AG04449 (cell line): Measurements from ENCODE around the gene MEG3.

ENCODE experiments used
- CTCF ChIA-PET: fragments of 350-600 bp; formaldehyde crosslinking; extraction: SDS; loops from one replicate; lab custom pipeline; 2021; ENCODE audit warnings: antibody characterized with exemption; lab: Yijun Ruan, JAX
- POLR2A ChIA-PET: fragments of 400-600, 350-600 bp; formaldehyde crosslinking; extraction: SDS; loops from one replicate; lab custom pipeline; 2020; ENCODE audit warnings: antibody characterized with exemption, inconsistent platforms; lab: Yijun Ruan, JAX
- DNase-seq: peaks from one replicate; pipeline ENCODE4 v3.0.0-alpha.2; 2010; ENCODE audit warnings: low read depth, low spot score
- H3K4me3 ChIP-seq: 2 replicates; pipeline ENCODE4 v1.5.1; 2011; ENCODE audit warnings: low read depth, mild to moderate bottlenecking, control low read depth, low read length
- TF ChIP-seq, protein P1 (sequence below): IDR thresholded peaks from one replicate; pipeline ENCODE4 v1.5.1; 2011; ENCODE audit warnings: mild to moderate bottlenecking, moderate library complexity, low read length, control low read depth, inconsistent platforms; ENCODE audit not compliant: insufficient read depth; ENCODE audit errors: missing control alignments

Gene MEG3

DNA sequence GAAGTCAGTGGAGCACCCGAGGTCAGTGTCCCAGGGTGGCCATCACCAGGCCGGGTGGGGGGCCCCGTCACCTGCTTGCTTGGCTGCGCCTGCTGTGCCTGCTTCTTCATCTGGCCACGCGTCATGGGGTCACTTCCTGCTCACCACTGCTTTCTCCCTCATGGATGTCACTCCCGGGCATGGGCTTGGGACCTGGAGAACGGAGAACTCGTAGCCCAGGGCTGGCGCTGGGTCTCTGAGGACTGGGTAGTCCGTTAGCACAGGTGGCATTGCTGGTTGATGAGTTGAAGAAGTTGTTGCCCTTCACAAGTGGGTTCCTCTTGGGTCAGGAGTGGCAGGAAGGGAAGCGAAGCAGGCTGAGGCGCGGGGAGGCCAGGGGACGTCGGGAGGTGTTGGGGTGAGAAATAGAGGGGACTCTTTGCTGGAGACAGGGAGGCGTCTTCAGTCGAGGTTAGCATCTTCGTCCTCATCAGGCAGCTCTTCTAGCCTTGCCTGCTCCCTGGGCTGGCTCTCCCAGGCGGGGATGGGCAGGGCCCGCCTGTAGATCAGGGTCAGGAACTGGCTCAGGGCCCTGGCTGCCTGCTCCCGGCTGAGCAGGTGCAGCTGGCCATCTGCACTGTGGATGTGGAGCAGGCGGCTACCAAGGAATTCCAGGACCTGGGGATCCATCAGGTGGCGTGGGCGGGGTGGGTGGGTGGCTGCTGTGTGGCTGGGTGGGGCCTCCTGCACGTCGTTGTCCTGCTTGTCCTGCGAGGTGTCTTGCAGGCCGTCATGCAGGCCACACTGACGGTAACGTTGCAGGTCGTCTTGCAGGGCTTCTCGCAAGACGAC is 54.6 kb downstream of the MEG3 start:
- CTCF ChIA-PET: no interaction called here
- TF ChIP-seq, protein P1, sequence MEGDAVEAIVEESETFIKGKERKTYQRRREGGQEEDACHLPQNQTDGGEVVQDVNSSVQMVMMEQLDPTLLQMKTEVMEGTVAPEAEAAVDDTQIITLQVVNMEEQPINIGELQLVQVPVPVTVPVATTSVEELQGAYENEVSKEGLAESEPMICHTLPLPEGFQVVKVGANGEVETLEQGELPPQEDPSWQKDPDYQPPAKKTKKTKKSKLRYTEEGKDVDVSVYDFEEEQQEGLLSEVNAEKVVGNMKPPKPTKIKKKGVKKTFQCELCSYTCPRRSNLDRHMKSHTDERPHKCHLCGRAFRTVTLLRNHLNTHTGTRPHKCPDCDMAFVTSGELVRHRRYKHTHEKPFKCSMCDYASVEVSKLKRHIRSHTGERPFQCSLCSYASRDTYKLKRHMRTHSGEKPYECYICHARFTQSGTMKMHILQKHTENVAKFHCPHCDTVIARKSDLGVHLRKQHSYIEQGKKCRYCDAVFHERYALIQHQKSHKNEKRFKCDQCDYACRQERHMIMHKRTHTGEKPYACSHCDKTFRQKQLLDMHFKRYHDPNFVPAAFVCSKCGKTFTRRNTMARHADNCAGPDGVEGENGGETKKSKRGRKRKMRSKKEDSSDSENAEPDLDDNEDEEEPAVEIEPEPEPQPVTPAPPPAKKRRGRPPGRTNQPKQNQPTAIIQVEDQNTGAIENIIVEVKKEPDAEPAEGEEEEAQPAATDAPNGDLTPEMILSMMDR: no peak
- no peak for DNase-seq
- POLR2A ChIA-PET: no interaction called here
- no peak overlapping the region for H3K4me3 ChIP-seq

- TF ChIP-seq, protein P1: no peak
- no peak for DNase-seq
- CTCF ChIA-PET: no interaction called here
- H3K4me3 ChIP-seq: no peak overlapping the region
- POLR2A ChIA-PET: no interaction called here
These were observed 55.5 kb downstream of the MEG3 start for GRCh38 chr14:100881211-100882025.

DNA sequence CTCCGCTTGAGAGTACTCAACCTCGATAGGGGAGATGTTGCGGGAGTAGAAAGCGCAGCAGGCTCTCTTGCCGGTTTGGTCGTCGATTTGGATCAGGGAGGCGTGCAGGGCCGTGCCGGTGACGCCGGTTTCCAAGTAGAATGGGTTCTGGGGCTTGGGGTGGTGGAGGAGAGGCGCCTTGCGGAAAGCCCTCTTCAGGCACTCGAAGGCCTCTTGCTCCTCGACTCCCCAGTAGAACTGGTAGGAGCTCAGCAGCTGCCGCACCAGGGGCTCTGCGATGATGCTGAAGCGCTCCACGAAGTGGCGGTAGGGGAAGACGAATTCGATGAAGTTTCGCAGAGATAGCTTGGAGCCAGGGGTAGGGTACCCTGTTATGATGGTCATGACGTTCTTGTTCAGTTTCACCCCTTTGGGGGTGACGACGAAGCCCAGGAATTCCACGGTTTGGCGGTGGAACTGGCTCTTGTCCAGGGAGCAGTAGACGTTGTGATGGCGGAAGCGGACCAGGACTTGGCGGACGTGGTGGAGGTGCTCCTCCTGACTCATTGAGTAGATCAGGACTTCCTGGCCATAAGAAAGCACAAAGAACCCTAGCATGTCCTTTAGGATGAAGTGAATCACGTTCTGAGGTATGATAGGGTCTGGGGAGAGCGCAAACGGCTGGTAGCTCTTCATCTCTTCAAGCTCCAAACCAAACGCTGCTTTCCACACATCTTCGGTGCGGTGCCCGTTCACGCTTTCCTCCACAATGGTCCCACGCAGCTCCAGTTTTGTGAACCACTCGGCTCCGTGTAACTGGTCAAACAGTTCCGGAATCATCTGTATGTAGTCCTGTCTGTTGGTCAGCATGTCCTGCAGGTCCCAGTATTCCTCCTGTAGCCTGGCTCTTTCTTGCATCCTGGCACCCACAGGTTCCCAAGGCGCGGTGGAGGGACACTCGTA is 56.4 kb downstream of the MEG3 start:
- CTCF ChIA-PET: no interaction called here

DNA sequence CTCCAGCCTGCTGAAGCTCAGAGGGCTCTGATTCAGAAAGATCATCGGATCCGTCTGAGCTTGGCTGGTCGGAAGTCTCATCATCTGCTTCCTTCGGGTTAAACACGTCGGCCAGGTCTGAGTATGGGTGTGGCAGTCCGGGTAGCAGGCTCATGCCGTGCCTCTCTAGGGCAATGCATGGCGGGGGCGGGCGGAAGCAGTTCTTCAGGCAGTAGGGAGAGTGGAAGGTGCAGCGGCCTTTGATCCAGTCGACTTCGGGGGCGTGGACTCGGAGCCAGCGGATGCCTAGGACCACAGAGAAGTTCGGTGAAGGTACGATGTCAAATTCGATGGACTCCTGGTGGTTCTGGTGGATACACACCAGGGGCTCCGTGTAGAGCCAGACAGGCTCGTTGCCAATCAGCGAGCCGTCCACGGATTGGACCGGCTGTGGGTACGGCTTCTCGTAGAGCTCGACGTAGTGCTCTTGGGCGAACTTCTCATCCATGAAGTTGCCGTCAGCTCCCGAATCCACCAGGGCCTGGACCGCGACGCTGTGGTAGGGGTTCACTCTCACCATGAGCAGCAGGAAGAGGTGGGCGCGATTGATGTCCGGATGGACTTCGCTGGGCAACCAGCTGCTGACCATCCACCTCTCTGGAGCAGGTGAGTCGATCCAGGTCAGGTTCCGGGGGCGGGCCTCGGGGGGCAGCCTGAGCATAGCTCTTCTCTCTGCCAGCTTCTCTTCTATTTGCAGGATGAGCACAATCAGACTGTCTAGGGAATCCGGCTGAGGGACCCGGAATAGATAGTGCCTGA is 57.3 kb downstream of the MEG3 start:
- CTCF ChIA-PET: no interaction called here

More for the DNA sequence above, 56.4 kb downstream of the MEG3 start:
- TF ChIP-seq, protein P1: no peak
- POLR2A ChIA-PET: no interaction called here
- DNase-seq: no peak
- no peak overlapping the region for H3K4me3 ChIP-seq

GRCh38 chr14:100883789-100884101 is 57.8 kb downstream of the MEG3 start:
- no peak for DNase-seq

More for the DNA sequence above, 57.3 kb downstream of the MEG3 start:
- H3K4me3 ChIP-seq: no peak overlapping the region
- DNase-seq: no peak
- TF ChIP-seq, protein P1: no peak
- POLR2A ChIA-PET: no interaction called here

More at GRCh38 chr14:100883789-100884101, 57.8 kb downstream of the MEG3 start:
- no peak overlapping the region for H3K4me3 ChIP-seq
- CTCF ChIA-PET: no interaction called here
- POLR2A ChIA-PET: no interaction called here
- TF ChIP-seq, protein P1: no peak
